ENCODE data around the gene SP4. TPM values are rescaled to one million over a fixed set of nuclear protein-coding genes. Genes with fewer than 3 reads are reported as not detected.

Gene SP4
- total RNA-seq, 2 donors from 2014 or later: 7.4 to 8.0 TPM

GRCh38 chr7:21469894-21470293, 42.0 kb downstream of the SP4 start:
- DNase-seq (ENCODE audit: low spot score) (no peak), ATAC-seq (ENCODE audit: insufficient number of reproducible peaks, low FRiP score, low read depth) (no peak)
- TF ChIP-seq CTCF (IDR thresholded peaks at IDR 0.05): no peak
- Histone ChIP-seq H3K27me3 (replicated peaks; ENCODE audit: insufficient read depth) (no peaks in the 10 kb centered on the region), H3K27ac (no peak overlapping the region), H3K4me1 (ENCODE audit: control insufficient read depth in 1 of 2, low read depth in 2 of 2) (no peaks in the 10 kb centered on the region), H3K36me3 (no peaks in the 10 kb centered on the region), H3K4me3 (no peak overlapping the region), H3K9me3 (no peaks in the 10 kb centered on the region)

- no peak overlapping the region for H3K4me3 ChIP-seq
- ATAC-seq (ENCODE audit: insufficient number of reproducible peaks, low FRiP score, low read depth) (no peak), DNase-seq (ENCODE audit: low spot score) (no peak)
- no peak for TF ChIP-seq CTCF (IDR thresholded peaks at IDR 0.05)
- H3K27me3 ChIP-seq (replicated peaks; ENCODE audit: insufficient read depth): no peaks in the 10 kb centered on the region
- H3K36me3 ChIP-seq: no peaks in the 10 kb centered on the region
- no peaks in the 10 kb centered on the region for H3K9me3 ChIP-seq
- no peak overlapping the region for H3K27ac ChIP-seq
- H3K4me1 ChIP-seq (ENCODE audit: control insufficient read depth in 1 of 2, low read depth in 2 of 2): no peaks in the 10 kb centered on the region
Measured at GRCh38 chr7:21472029-21472428, 44.1 kb downstream of the SP4 start.

- ATAC-seq (ENCODE audit: insufficient number of reproducible peaks, low FRiP score, low read depth) (no peak), DNase-seq (ENCODE audit: low spot score) (no peak)
- Histone ChIP-seq H3K27ac (no peak overlapping the region), H3K36me3 (no peaks in the 10 kb centered on the region), H3K4me3 (no peak overlapping the region), H3K9me3 (no peaks in the 10 kb centered on the region), H3K4me1 (ENCODE audit: control insufficient read depth in 1 of 2, low read depth in 2 of 2) (no peaks in the 10 kb centered on the region), H3K27me3 (replicated peaks; ENCODE audit: insufficient read depth) (no peaks in the 10 kb centered on the region)
- no peak for TF ChIP-seq CTCF (IDR thresholded peaks at IDR 0.05)
Measured at GRCh38 chr7:21476429-21476828, 48.5 kb downstream of the SP4 start.

- DNase-seq (ENCODE audit: low spot score) (no peak), ATAC-seq (ENCODE audit: insufficient number of reproducible peaks, low FRiP score, low read depth) (no peak)
- H3K27me3 ChIP-seq (replicated peaks; ENCODE audit: insufficient read depth): no peaks in the 10 kb centered on the region
- H3K36me3 ChIP-seq: no peaks in the 10 kb centered on the region
- no peaks in the 10 kb centered on the region for H3K9me3 ChIP-seq
- no peak for TF ChIP-seq CTCF (IDR thresholded peaks at IDR 0.05)
- H3K4me3 ChIP-seq: no peak overlapping the region
- H3K27ac ChIP-seq: no peak overlapping the region
- no peaks in the 10 kb centered on the region for H3K4me1 ChIP-seq (ENCODE audit: control insufficient read depth in 1 of 2, low read depth in 2 of 2)
Measured at GRCh38 chr7:21480693-21481403, 53.0 kb downstream of the SP4 start.

GRCh38 chr7:21486511-21486910, 58.6 kb downstream of the SP4 start:
- no peaks in the 10 kb centered on the region for H3K4me1 ChIP-seq (ENCODE audit: control insufficient read depth in 1 of 2, low read depth in 2 of 2)
- DNase-seq (ENCODE audit: low spot score): no peak
- H3K27ac ChIP-seq: no peak overlapping the region
- H3K9me3 ChIP-seq: no peaks in the 10 kb centered on the region
- H3K4me3 ChIP-seq: no peak overlapping the region
- H3K27me3 ChIP-seq (replicated peaks; ENCODE audit: insufficient read depth): no peaks in the 10 kb centered on the region
- H3K36me3 ChIP-seq: peaks cover 3% of the 10 kb centered on the region
- TF ChIP-seq CTCF (IDR thresholded peaks at IDR 0.05): no peak
- no peak for ATAC-seq (ENCODE audit: insufficient number of reproducible peaks, low FRiP score, low read depth)
